Rectal smooth muscle tissue (tissue), 1 donor: ENCODE results near the gene OPA3.
"Not testable (repeated sequence)": the region's sequence is repeated elsewhere in the genome, so short reads cannot be mapped to it uniquely, and the experiment has no call there.

Experiments
- H3K27ac ChIP-seq: one replicate; pipeline ENCODE4 v1.7.0; 2013; ENCODE audit warnings: low read depth, low read length, inconsistent platforms
- H3K27me3 ChIP-seq: one replicate; pipeline ENCODE4 v1.7.0; 2013; ENCODE audit warnings: low read length; ENCODE audit not compliant: control insufficient read depth, insufficient read depth
- H3K36me3 ChIP-seq: one replicate; pipeline ENCODE4 v1.7.0; 2013; ENCODE audit warnings: low read length; ENCODE audit not compliant: control insufficient read depth, insufficient read depth
- H3K4me1 ChIP-seq: one replicate; pipeline ENCODE4 v1.7.0; 2013; ENCODE audit warnings: low read length; ENCODE audit not compliant: control insufficient read depth, insufficient read depth
- H3K4me3 ChIP-seq: one replicate; pipeline ENCODE4 v1.7.0; 2013; ENCODE audit warnings: low read length
- H3K9ac ChIP-seq: one replicate; pipeline ENCODE4 v1.7.0; 2013; ENCODE audit warnings: low read length

OPA3 gene

GRCh38 chr19:45523642-45524256, 60.9 kb downstream of the OPA3 start:
- peak overlapping the region; percentile 12 for H3K27ac ChIP-seq
- no peak overlapping the region for H3K4me3 ChIP-seq
- H3K4me1 ChIP-seq, result no peaks in the 10 kb centered on the region
- H3K9ac ChIP-seq, result no peak overlapping the region
- peaks cover 33% of the 10 kb centered on the region for H3K36me3 ChIP-seq
- no peaks in the 10 kb centered on the region for H3K27me3 ChIP-seq

GRCh38 chr19:45522010-45522941, 62.3 kb downstream of the OPA3 start:
- no peak overlapping the region for H3K9ac ChIP-seq
- H3K4me1 ChIP-seq, result no peaks in the 10 kb centered on the region
- H3K4me3 ChIP-seq, result no peak overlapping the region
- no peak overlapping the region for H3K27ac ChIP-seq
- H3K36me3 ChIP-seq, result peaks cover 38% of the 10 kb centered on the region
- H3K27me3 ChIP-seq, result no peaks in the 10 kb centered on the region

DNA sequence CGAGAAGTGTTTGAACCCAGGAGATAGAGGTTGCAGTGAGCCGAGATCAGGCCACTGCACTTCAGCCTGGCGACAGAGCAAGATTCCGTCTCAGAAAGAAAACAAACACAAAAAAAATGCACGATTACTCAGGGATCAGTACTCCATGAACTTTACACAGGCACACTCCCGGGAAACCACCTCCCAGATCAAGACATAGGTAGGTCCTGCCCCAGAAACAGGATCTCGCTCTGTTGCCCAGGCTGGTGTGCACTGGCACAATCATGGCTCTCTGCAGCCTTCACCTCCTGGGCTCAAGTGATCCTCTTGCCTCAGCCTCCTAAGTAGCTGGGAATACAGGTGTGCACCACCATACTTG, 66.2 kb downstream of the OPA3 start:
- Histone ChIP-seq H3K9ac (no peak overlapping the region), H3K27me3 (no peaks in the 10 kb centered on the region), H3K27ac (no peak overlapping the region), H3K36me3 (peaks cover 17% of the 10 kb centered on the region), H3K4me1 (peaks cover 12% of the 10 kb centered on the region), H3K4me3 (no peak overlapping the region)

DNA sequence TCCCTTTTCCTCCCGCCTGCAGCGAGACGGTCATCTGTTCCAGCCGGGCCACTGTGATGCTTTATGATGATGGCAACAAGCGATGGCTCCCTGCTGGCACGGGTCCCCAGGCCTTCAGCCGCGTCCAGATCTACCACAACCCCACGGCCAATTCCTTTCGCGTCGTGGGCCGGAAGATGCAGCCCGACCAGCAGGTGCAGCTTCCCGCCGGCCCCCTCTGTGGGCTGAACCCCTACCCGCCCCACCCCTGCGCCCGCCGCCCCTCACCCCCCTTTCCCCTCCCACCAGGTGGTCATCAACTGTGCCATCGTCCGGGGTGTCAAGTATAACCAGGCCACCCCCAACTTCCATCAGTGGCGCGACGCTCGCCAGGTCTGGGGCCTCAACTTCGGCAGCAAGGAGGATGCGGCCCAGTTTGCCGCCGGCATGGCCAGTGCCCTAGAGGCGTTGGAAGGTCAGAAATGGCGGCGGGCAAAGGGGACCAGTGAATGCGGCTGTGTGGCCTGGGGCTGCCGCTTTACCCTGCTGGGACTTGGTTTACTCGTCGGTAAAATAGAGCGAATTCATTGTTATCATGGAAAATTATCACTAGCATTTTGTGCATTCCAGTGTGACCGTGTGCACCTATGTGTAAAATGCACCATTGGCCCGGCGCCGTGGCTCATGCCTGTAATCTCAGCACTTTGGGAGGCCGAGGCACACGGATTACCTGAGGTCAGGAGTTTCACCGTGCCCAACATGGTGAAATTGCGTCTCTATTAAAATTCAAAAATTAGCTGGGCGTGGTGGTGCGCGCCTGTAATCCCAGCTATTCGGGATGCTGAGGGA, 66.7 kb downstream of the OPA3 start:
- no peaks in the 10 kb centered on the region for H3K27me3 ChIP-seq
- H3K9ac ChIP-seq, result no peak overlapping the region
- peaks cover 16% of the 10 kb centered on the region for H3K36me3 ChIP-seq
- no peak overlapping the region for H3K27ac ChIP-seq
- H3K4me1 ChIP-seq, result peaks cover 12% of the 10 kb centered on the region
- no peak overlapping the region for H3K4me3 ChIP-seq

GRCh38 chr19:45517238-45517637, 67.4 kb downstream of the OPA3 start:
- H3K4me1 ChIP-seq, result peaks cover 12% of the 10 kb centered on the region
- H3K9ac ChIP-seq, result no peak overlapping the region
- no peak overlapping the region for H3K4me3 ChIP-seq
- no peak overlapping the region for H3K27ac ChIP-seq
- H3K36me3 ChIP-seq, result peaks cover 15% of the 10 kb centered on the region
- H3K27me3 ChIP-seq, result no peaks in the 10 kb centered on the region

DNA sequence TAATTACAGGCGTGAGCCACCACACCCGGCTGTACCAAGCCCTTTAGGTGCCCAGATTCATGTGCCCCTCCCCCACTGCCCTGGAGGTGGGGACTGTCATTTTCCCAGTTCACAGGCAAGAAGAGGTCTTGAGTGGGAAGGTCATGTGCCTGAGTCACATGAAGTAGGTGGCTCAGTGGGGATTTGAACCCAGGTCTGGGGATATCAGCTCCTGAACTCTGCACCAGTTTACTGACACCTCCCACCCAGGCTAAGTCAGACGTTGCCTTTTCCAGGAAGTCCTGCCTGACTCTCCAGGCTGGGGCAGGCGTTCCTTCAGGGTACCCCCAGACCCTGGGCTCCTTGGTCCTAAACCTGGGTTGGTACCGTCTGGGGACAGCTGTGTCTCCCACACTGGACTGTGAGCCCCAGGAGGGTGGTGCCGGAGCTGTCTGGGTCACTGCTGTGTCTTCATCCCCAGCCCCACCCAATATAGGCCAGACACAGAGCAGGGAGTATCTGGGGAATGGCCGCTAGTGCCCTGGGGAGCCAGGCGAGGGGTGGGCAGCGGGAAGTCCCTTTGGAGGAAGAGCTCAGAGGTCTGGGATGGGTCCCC, 68.7 kb downstream of the OPA3 start:
- Histone ChIP-seq H3K4me3 (no peak overlapping the region), H3K9ac (no peak overlapping the region), H3K36me3 (peaks cover 12% of the 10 kb centered on the region), H3K4me1 (peaks cover 12% of the 10 kb centered on the region), H3K27ac (no peak overlapping the region), H3K27me3 (no peaks in the 10 kb centered on the region)

GRCh38 chr19:45515081-45515624, 69.4 kb downstream of the OPA3 start:
- Histone ChIP-seq H3K27ac (peak overlapping the region; percentile 41), H3K36me3 (peaks cover 9% of the 10 kb centered on the region), H3K4me1 (peaks cover 12% of the 10 kb centered on the region)

GRCh38 chr19:45514376-45515051, 70.1 kb downstream of the OPA3 start:
- H3K36me3 ChIP-seq, result peaks cover 8% of the 10 kb centered on the region
- H3K4me3 ChIP-seq, result peak overlapping the region; percentile 16
- H3K27me3 ChIP-seq, result no peaks in the 10 kb centered on the region
- H3K27ac ChIP-seq, result peak overlapping the region; percentile 41
- H3K4me1 ChIP-seq, result peaks cover 13% of the 10 kb centered on the region
- no peak overlapping the region for H3K9ac ChIP-seq

More at GRCh38 chr19:45515081-45515624, 69.4 kb downstream of the OPA3 start:
- Histone ChIP-seq H3K4me3 (no peak overlapping the region), H3K9ac (no peak overlapping the region), H3K27me3 (no peaks in the 10 kb centered on the region)

DNA sequence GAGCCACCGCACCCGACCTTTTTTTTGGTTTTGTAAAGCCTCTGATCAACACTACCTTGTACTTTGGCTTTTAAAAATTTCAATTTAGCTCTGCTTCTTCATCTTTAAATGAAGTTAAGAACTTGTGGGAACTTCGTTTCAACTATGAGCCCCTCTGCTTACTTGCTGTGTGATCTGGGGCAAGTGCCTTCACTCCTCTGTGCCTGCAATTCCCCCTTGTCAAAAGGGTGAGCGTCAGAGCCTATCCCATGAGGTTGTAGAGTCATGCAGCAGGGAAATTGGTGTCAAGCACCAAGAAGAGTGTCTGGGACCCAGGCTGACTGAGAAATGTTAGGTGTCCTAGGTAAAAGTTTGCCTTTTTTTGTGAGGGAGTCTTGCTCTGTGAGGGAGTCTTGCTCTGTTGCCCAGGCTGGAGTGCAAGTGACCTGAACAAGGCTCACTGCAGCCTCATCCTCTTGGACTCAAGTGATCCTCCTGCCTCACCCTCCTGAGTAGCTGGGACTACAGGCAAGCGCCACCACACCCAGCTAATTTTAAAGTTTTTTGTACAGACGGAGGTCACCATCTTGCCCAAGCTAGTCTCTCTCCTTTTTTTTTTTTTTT, 71.6 kb downstream of the OPA3 start:
- peaks cover 3% of the 10 kb centered on the region for H3K36me3 ChIP-seq
- H3K9ac ChIP-seq, result no peak overlapping the region
- peaks cover 15% of the 10 kb centered on the region for H3K4me1 ChIP-seq
- no peak overlapping the region for H3K27ac ChIP-seq
- H3K27me3 ChIP-seq, result no peaks in the 10 kb centered on the region
- H3K4me3 ChIP-seq, result no peak overlapping the region

DNA sequence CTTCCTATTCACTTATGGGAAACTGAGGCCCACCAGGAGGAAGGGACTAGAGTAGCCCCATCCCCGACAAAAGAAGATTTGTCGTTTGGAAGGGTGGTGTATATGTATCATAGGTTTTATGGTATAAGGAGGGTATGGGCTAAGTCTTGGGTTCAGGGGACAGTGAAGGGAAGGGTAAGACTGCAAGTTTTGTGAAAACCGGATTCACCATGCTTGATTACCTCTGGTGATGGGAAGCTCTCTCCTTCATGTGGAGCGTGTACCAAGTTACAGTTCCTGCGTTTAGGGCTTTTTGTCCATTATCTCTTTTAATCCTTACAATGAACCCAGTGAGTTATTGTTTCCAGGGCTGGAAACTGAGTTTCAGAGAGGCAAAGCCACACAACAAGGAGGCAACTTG, 73.5 kb downstream of the OPA3 start:
- H3K4me1 ChIP-seq, result peaks cover 15% of the 10 kb centered on the region

GRCh38 chr19:45510352-45510751, 74.2 kb downstream of the OPA3 start:
- H3K4me3 ChIP-seq, H3K36me3 ChIP-seq, H3K9ac ChIP-seq, H3K27me3 ChIP-seq: not testable (repeated sequence)
- peaks cover 15% of the 10 kb centered on the region for H3K4me1 ChIP-seq
- peak overlapping the region; percentile 90 for H3K27ac ChIP-seq

More for the DNA sequence above, 73.5 kb downstream of the OPA3 start:
- no peak overlapping the region for H3K9ac ChIP-seq
- H3K4me3 ChIP-seq, result no peak overlapping the region
- H3K36me3 ChIP-seq, result no peaks in the 10 kb centered on the region
- H3K27ac ChIP-seq, result peak overlapping the region; percentile 16
- H3K27me3 ChIP-seq, result no peaks in the 10 kb centered on the region
